HCT116 (cell line): Measurements from ENCODE around the gene ARPC1B. TPM values are rescaled to one million over a fixed set of nuclear protein-coding genes. Genes with fewer than 3 reads are reported as not detected.

ENCODE experiments used
- ATAC-seq: fragments of 200-7000 bp; cut with Tn5 transposase; 2 replicates; pipeline ENCODE4 v1.9.1; 2020; ENCODE audit warnings: mild to moderate bottlenecking, moderate library complexity
- BruUV-seq: library from RNA; stranded (reverse); fragments of 400-500 nt; replicated peaks from 2 replicates; lab custom pipeline; 2021; lab: Mats Ljungman, UMichigan
- CTCF ChIA-PET: fragments of 300-600 bp; sonication (Branson Sonifier 250); formaldehyde crosslinking; loops from one replicate; lab custom pipeline; 2021; ENCODE audit warnings: antibody characterized with exemption; lab: Charles Lee
- POLR2A ChIA-PET: fragments of 300-600, 350-600 bp; sonication (Branson Sonifier 250); formaldehyde crosslinking; loops from one replicate; lab custom pipeline; 2021; ENCODE audit warnings: antibody characterized with exemption; lab: Charles Lee
- RAD21 ChIA-PET, 2 experiments: fragments of 300-600 bp; sonication (Branson Sonifier 250); formaldehyde crosslinking; loops; one replicate each; lab custom pipeline; 2023; ENCODE audit warnings: low total read pairs in 2 of 2; ENCODE audit not compliant: uncharacterized antibody in 2 of 2, unreplicated experiment in 2 of 2, low non-redundant PET in 1 of 2; lab: Charles Lee
- DNase-seq: peaks from one replicate; pipeline ENCODE4 v3.0.0-alpha.2; 2010; ENCODE audit warnings: low read depth, low spot score
- H2AFZ ChIP-seq: fragments of 200-600 bp; shearing (Covaris generic), sonication (generic); 2 replicates; pipeline ENCODE4 v1.6.1; 2017; ENCODE audit warnings: low read depth, mixed run types, mixed read lengths, antibody characterized with exemption, low read length; ENCODE audit not compliant: poor library complexity, severe bottlenecking
- H3K27ac ChIP-seq: 2 replicates; pipeline ENCODE4 v1.5.1; 2012; ENCODE audit warnings: low read depth, low read length
- H3K27me3 ChIP-seq: fragments of 200-600 bp; sonication (generic); 2 replicates; pipeline ENCODE4 v1.6.1; 2016; ENCODE audit warnings: mixed run types, low read length, mixed read lengths; ENCODE audit not compliant: insufficient read depth
- H3K36me3 ChIP-seq, 2 experiments: fragments of 200-500 bp in 1 of 2; fragments of 200-600 bp in 1 of 2; sonication (Bioruptor generic) in 1 of 2; sonication (generic) in 1 of 2; 2 replicates each; pipeline versions ENCODE4 v1.5.1 to v1.6.1; 2014 to 2016; ENCODE audit warnings: low read length in 2 of 2, inconsistent platforms in 1 of 2, mixed read lengths in 1 of 2, mixed run types in 1 of 2; ENCODE audit not compliant: insufficient read depth in 2 of 2, control insufficient read depth in 1 of 2
- H3K4me1 ChIP-seq, 2 experiments: fragments of 200-600 bp in 1 of 2; sonication (generic) in 1 of 2; 2 replicates each; pipeline versions ENCODE4 v1.5.1 to v1.6.1; 2012 to 2017; ENCODE audit warnings: low read length in 2 of 2, inconsistent platforms in 1 of 2, mild to moderate bottlenecking in 1 of 2, mixed read lengths in 1 of 2, mixed run types in 1 of 2, moderate library complexity in 1 of 2; ENCODE audit not compliant: insufficient read depth in 2 of 2, control insufficient read depth in 1 of 2
- H3K4me2 ChIP-seq: fragments of 200-600 bp; sonication (generic); 2 replicates; pipeline ENCODE4 v1.6.1; 2017; ENCODE audit warnings: mixed run types, low read length, mixed read lengths
- H3K4me3 ChIP-seq, 2 experiments: fragments of 200-600 bp in 1 of 2; sonication (generic) in 1 of 2; replicated peaks in 1 of 2; 2 replicates each; pipeline ENCODE4 v1.5.1; 2011 to 2016; ENCODE audit warnings: low read length in 2 of 2, control low read depth in 1 of 2, low read depth in 1 of 2, mild to moderate bottlenecking in 1 of 2, mixed read lengths in 1 of 2, mixed run types in 1 of 2
- H3K79me2 ChIP-seq: fragments of 200-600 bp; sonication (generic); 2 replicates; pipeline ENCODE4 v1.6.1; 2017; ENCODE audit warnings: mild to moderate bottlenecking, mixed run types, low read length, moderate library complexity, mixed read lengths; ENCODE audit not compliant: insufficient read depth
- H3K9ac ChIP-seq: fragments of 200-600 bp; sonication (generic); 2 replicates; pipeline ENCODE4 v1.6.1; 2016; ENCODE audit warnings: low read length, mixed read lengths
- H3K9me2 ChIP-seq: fragments of 200-600 bp; sonication (generic), shearing (Covaris generic); 2 replicates; pipeline ENCODE4 v1.6.1; 2017; ENCODE audit warnings: mixed run types, mild to moderate bottlenecking, moderate library complexity; ENCODE audit not compliant: insufficient read depth
- H3K9me3 ChIP-seq, 2 experiments: fragments of 200-500 bp in 1 of 2; fragments of 200-600 bp in 1 of 2; sonication (Bioruptor generic) in 1 of 2; sonication (generic) in 1 of 2; 2 replicates each; pipeline ENCODE4 v1.6.1; 2014 to 2017; ENCODE audit warnings: low read length in 2 of 2, mixed read lengths in 2 of 2, inconsistent platforms in 1 of 2, low read depth in 1 of 2, mild to moderate bottlenecking in 1 of 2, mixed run types in 1 of 2, moderate library complexity in 1 of 2; ENCODE audit not compliant: control insufficient read depth in 1 of 2, insufficient read depth in 1 of 2
- H4K20me1 ChIP-seq: fragments of 200-600 bp; sonication (generic), shearing (Covaris generic); 2 replicates; pipeline ENCODE4 v1.6.1; 2017; ENCODE audit warnings: mixed run types, mild to moderate bottlenecking, moderate library complexity; ENCODE audit not compliant: insufficient read depth
- CTCF ChIP-seq, 3 experiments: fragments of 200-600 bp in 1 of 3; sonication (generic) in 1 of 3; IDR thresholded peaks in 2 of 3; conservative IDR thresholded peaks in 1 of 3; 2 replicates each; pipeline ENCODE4 v1.5.1; 2012 to 2017; ENCODE audit warnings: low read depth in 2 of 3, low read length in 2 of 3, antibody characterized with exemption in 1 of 3, borderline replicate concordance in 1 of 3, control low read depth in 1 of 3, mild to moderate bottlenecking in 1 of 3, mixed read lengths in 1 of 3, mixed run types in 1 of 3, moderate library complexity in 1 of 3; ENCODE audit not compliant: insufficient read depth in 1 of 3
- ELF1 ChIP-seq: IDR thresholded peaks from 2 replicates; pipeline ENCODE4 v1.6.1; 2012; ENCODE audit warnings: low read depth, borderline replicate concordance
- EZH2phosphoT487 ChIP-seq: fragments of 200-600 bp; IDR thresholded peaks from 2 replicates; pipeline ENCODE4 v1.6.1; 2018; ENCODE audit warnings: antibody characterized with exemption, borderline replicate concordance
- JUND ChIP-seq: IDR thresholded peaks from 2 replicates; pipeline ENCODE4 v1.6.1; 2012
- MAX ChIP-seq: IDR thresholded peaks from 2 replicates; pipeline ENCODE4 v1.6.1; 2012
- ZBTB33 ChIP-seq: IDR thresholded peaks from 2 replicates; pipeline ENCODE4 v1.6.1; 2011; ENCODE audit warnings: mild to moderate bottlenecking, low read length, moderate library complexity; ENCODE audit not compliant: insufficient replicate concordance; ENCODE audit errors: extremely low read depth
- ZNF274 ChIP-seq: fragments of 200-500 bp; sonication (Bioruptor generic); IDR thresholded peaks from 2 replicates; pipeline ENCODE4 v1.6.1; 2014; ENCODE audit warnings: mild to moderate bottlenecking, low read depth, low read length, inconsistent platforms
- intact Hi-C: fragments of 100-400 bp; cut with micrococcal nuclease; formaldehyde crosslinking; loops from 2 replicates; pipeline ENCODE4 v1.10.0; 2022
- total RNA-seq: library from RNA; stranded (reverse); gene quantifications from one replicate; pipeline ENCODE4 v1.2.1, GENCODE V29; 2021; ENCODE audit not compliant: unreplicated experiment

ARPC1B gene
- total RNA-seq, 1 experiment from 2014 or later = 192 TPM

- no TSS peak for BruUV-seq
- no peak overlapping the region for H3K4me2 ChIP-seq
- H3K27me3 ChIP-seq = no peaks in the 10 kb centered on the region
- no peak overlapping the region for H3K9ac ChIP-seq
- no peaks in the 10 kb centered on the region for H3K9me3 ChIP-seq
- H3K4me1 ChIP-seq = no peaks in the 10 kb centered on the region
- H3K27ac ChIP-seq = no peak overlapping the region
- ATAC-seq (no peak), DNase-seq (no peak)
- H4K20me1 ChIP-seq = no peaks in the 10 kb centered on the region
- ChIA-PET CTCF (no interaction called here), RAD21 (no interaction called here), POLR2A (no interaction called here)
- no peak overlapping the region for H3K4me3 ChIP-seq
- H3K36me3 ChIP-seq = peaks cover 34 to 55% of the 10 kb centered on the region in 2 experiments
- no peaks in the 10 kb centered on the region for H3K9me2 ChIP-seq
- no peak overlapping the region for H2AFZ ChIP-seq
- TF ChIP-seq EZH2phosphoT487 (no peak), ZBTB33 (no peak), MAX (no peak), CTCF (IDR thresholded peaks at IDR 0.05 in 2 of 3, conservative IDR thresholded peaks at IDR 0.05 in 1 of 3; ENCODE audit: borderline replicate concordance in 1 of 3, insufficient read depth in 1 of 3, low read depth in 2 of 3, low read length in 2 of 3) (no peak), ELF1 (no peak), ZNF274 (no peak), JUND (no peak)
- intact Hi-C loops = no loop called here
- H3K79me2 ChIP-seq = peaks cover 16% of the 10 kb centered on the region; the same call in 1 of the 2 replicates
Measured at GRCh38 chr7:99420986-99421385, 46.5 kb downstream of the ARPC1B start.
